Measurements from ENCODE around the gene INPP4A. TPM values are rescaled to one million over a fixed set of nuclear protein-coding genes. Genes with fewer than 3 reads are reported as not detected.

Gene INPP4A
- polyA plus RNA-seq, 1 donor (not counting 4 experiments of a cell fraction or from before 2014, with no cell fraction given), result 10.7 TPM

- Histone ChIP-seq H3K79me2 (ENCODE audit: control insufficient read depth, insufficient read depth, low read length) (no peaks in the 10 kb centered on the region), H3K9ac (ENCODE audit: control insufficient read depth, extremely low read depth, insufficient read depth, low read length) (no peak overlapping the region), H3K4me1 (ENCODE audit: control insufficient read depth, extremely low read depth, insufficient read depth, low read length) (no peaks in the 10 kb centered on the region), H4K20me1 (ENCODE audit: control insufficient read depth, extremely low read depth, insufficient read depth, low read length) (no peaks in the 10 kb centered on the region), H3K27ac (ENCODE audit: control insufficient read depth, insufficient read depth, low read length) (no peak overlapping the region), H3K36me3 (ENCODE audit: control insufficient read depth in 2 of 2, extremely low read depth in 1 of 2, insufficient read depth in 2 of 2, low read length in 2 of 2) (peaks cover 8 to 19% of the 10 kb centered on the region in 2 experiments), H3K27me3 (ENCODE audit: control insufficient read depth, extremely low read depth, insufficient read depth, low read length) (no peaks in the 10 kb centered on the region), H2AFZ (ENCODE audit: control insufficient read depth, low read length) (no peak overlapping the region), H3K9me3 (ENCODE audit: control insufficient read depth, low read depth, low read length) (no peaks in the 10 kb centered on the region), H3K4me3 (ENCODE audit: control insufficient read depth in 2 of 3, extremely low read depth in 1 of 3, insufficient read depth in 2 of 3, low read depth in 1 of 3, low read length in 3 of 3) (no peak overlapping the region), H3K9me1 (ENCODE audit: control insufficient read depth, extremely low read depth, insufficient read depth, low read length) (no peaks in the 10 kb centered on the region), H3K4me2 (ENCODE audit: control insufficient read depth, extremely low read depth, insufficient read depth, low read depth, low read length) (no peak overlapping the region)
- DNase-seq (ENCODE audit: low read depth, low spot score) (no peak), FAIRE-seq (no peak)
- dilution Hi-C loops (cut with MboI; ENCODE audit: extremely low pct_ligation_motif_present, low sequenced_read_pairs), result no loop called here
- TF ChIP-seq, protein P1, sequence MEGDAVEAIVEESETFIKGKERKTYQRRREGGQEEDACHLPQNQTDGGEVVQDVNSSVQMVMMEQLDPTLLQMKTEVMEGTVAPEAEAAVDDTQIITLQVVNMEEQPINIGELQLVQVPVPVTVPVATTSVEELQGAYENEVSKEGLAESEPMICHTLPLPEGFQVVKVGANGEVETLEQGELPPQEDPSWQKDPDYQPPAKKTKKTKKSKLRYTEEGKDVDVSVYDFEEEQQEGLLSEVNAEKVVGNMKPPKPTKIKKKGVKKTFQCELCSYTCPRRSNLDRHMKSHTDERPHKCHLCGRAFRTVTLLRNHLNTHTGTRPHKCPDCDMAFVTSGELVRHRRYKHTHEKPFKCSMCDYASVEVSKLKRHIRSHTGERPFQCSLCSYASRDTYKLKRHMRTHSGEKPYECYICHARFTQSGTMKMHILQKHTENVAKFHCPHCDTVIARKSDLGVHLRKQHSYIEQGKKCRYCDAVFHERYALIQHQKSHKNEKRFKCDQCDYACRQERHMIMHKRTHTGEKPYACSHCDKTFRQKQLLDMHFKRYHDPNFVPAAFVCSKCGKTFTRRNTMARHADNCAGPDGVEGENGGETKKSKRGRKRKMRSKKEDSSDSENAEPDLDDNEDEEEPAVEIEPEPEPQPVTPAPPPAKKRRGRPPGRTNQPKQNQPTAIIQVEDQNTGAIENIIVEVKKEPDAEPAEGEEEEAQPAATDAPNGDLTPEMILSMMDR (optimal IDR thresholded peaks at IDR 0.05 in 1 of 3, IDR thresholded peaks at IDR 0.05 in 1 of 3, conservative IDR thresholded peaks at IDR 0.05 in 1 of 3; ENCODE audit: extremely low read depth in 1 of 3, insufficient read depth in 2 of 3, low read length in 3 of 3), result no peak
- no peak for TF ChIP-seq EZH2 (IDR thresholded peaks at IDR 0.05; ENCODE audit: low read length)
Measured at GRCh38 chr2:98541489-98541888, 96.8 kb downstream of the INPP4A start.

DNA sequence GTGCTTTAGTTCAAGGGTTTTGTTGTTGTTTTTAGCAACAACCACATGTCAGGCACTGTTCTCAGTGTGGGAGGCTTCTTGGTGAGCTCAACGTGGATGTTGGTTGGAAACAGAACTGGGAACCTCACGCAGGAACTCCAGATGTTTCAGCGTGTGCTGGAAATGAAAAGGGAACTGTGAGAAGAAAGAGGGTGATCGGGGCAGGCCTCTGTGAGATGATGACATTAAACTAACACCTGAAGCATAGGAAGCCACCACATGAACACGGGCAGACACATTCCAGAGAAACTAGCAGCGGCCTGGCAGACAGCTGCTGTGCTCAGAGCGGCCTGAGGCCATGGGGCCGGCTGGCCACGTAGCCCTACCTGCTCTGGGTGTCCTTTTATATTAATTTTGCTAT is 97.2 kb downstream of the INPP4A start:
- no peaks in the 10 kb centered on the region for H3K27me3 ChIP-seq (ENCODE audit: control insufficient read depth, extremely low read depth, insufficient read depth, low read length)
- H3K36me3 ChIP-seq (ENCODE audit: control insufficient read depth in 2 of 2, extremely low read depth in 1 of 2, insufficient read depth in 2 of 2, low read length in 2 of 2), result peaks cover 8 to 21% of the 10 kb centered on the region in 2 experiments
- no peaks in the 10 kb centered on the region for H4K20me1 ChIP-seq (ENCODE audit: control insufficient read depth, extremely low read depth, insufficient read depth, low read length)
- DNase-seq (ENCODE audit: low read depth, low spot score), result no peak
- H3K9me3 ChIP-seq (ENCODE audit: control insufficient read depth, low read depth, low read length), result no peaks in the 10 kb centered on the region
- no peak overlapping the region for H3K27ac ChIP-seq (ENCODE audit: control insufficient read depth, insufficient read depth, low read length)
- H3K4me1 ChIP-seq (ENCODE audit: control insufficient read depth, extremely low read depth, insufficient read depth, low read length), result no peaks in the 10 kb centered on the region
- H3K4me2 ChIP-seq (ENCODE audit: control insufficient read depth, extremely low read depth, insufficient read depth, low read depth, low read length), result no peak overlapping the region
- no peaks in the 10 kb centered on the region for H3K79me2 ChIP-seq (ENCODE audit: control insufficient read depth, insufficient read depth, low read length)
- dilution Hi-C loops (cut with MboI; ENCODE audit: extremely low pct_ligation_motif_present, low sequenced_read_pairs), result no loop called here
- TF ChIP-seq EZH2 (IDR thresholded peaks at IDR 0.05; ENCODE audit: low read length), result no peak
- TF ChIP-seq, protein P1 (optimal IDR thresholded peaks at IDR 0.05 in 1 of 3, IDR thresholded peaks at IDR 0.05 in 1 of 3, conservative IDR thresholded peaks at IDR 0.05 in 1 of 3; ENCODE audit: extremely low read depth in 1 of 3, insufficient read depth in 2 of 3, low read length in 3 of 3), result no peak
- H3K4me3 ChIP-seq (ENCODE audit: control insufficient read depth in 2 of 3, extremely low read depth in 1 of 3, insufficient read depth in 2 of 3, low read depth in 1 of 3, low read length in 3 of 3), result no peak overlapping the region
- H2AFZ ChIP-seq (ENCODE audit: control insufficient read depth, low read length), result no peak overlapping the region
- H3K9ac ChIP-seq (ENCODE audit: control insufficient read depth, extremely low read depth, insufficient read depth, low read length), result no peak overlapping the region
- FAIRE-seq, result no peak
- no peaks in the 10 kb centered on the region for H3K9me1 ChIP-seq (ENCODE audit: control insufficient read depth, extremely low read depth, insufficient read depth, low read length)
